Middle frontal gyrus (tissue), 1 donor: Measurements from ENCODE around the gene C1QB.
"Not testable (repeated sequence)": the region's sequence is repeated elsewhere in the genome, so short reads cannot be mapped to it uniquely, and the experiment has no call there.

Source experiments
- DNase-seq: peaks from one replicate; pipeline ENCODE4 v3.0.0-alpha.2; 2015; ENCODE audit warnings: low spot score; ENCODE audit errors: extremely low spot score

Gene C1QB

DNA sequence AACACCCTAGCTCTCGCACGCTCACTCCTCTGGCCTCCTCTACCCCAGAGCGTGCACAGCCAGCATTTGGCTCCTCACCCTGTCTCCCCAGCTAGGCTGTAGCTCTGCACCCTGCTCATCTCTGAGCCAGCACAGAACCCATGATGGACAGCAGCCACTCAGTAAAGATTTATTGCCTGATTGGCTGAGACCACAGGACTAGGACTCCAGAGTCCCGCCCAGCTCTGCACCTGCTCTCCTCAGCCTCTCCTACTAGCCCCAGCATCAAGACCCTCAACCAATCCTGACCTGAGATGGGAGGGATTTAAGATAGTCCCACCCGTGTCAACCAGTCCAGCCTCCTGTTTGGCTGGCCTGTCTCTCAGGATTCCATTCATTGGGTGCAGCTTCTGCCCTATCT is 9.3 kb downstream of the C1QB start:
- no peak for DNase-seq

DNA sequence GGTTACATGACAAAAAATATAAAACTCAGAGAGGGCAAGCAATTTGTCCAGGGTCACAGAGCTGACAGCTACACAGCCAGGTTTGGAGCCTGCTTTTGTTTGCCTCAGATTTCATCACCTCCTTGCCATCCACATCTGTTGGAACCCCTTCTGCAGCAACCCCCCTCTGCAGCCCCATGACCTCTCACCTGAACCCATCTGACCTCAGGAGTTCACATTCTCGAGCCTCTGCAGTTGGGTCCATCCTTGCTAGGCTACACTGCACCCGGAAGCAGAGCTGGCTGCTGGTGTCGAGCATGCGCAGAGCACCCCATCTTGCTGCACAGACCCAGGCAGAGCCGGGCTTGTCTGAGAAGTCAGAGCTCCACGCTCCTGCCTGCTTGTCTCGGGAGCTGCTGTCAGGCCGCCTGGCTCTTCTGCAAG is 10.0 kb downstream of the C1QB start:
- DNase-seq, result no peak

DNA sequence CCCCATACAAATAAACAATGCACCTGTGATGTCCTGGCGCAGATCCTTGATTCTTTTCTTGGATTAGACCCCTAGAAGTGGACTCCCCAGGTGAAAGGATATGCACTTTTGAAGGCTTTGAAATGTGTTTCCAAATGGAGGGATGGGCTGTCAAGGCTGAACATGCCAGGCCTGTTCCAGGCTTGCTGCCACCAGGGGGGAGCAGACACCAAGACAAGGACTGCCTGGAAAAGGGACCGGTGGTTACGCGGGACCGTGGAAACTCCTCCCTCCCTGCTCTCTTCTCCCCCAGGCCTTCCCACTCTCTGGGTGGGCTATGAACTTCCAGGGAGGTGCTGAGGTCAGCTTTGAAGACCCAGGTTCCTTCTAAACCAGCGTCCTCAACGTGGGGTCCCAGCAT is 12.7 kb downstream of the C1QB start:
- DNase-seq, result no peak

DNA sequence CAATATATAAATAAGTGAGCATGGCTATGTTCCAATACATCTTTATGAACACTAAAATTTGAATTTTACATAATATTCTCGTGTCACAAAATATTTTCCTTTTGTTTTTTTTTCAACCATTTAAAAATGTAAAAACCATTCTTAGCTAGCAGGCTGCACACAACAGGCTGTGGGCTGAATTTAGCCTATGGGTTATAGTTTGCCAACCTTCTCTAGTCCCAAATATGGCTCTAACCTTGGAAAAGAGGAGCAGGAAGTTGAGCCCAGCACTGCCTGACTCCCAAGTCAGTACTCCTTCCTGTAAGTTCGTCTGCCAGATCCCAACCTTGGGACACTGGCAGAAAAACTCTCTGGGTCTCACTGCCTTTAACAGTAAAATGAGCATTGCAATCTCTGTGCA is 13.4 kb downstream of the C1QB start:
- DNase-seq, result no peak

DNA sequence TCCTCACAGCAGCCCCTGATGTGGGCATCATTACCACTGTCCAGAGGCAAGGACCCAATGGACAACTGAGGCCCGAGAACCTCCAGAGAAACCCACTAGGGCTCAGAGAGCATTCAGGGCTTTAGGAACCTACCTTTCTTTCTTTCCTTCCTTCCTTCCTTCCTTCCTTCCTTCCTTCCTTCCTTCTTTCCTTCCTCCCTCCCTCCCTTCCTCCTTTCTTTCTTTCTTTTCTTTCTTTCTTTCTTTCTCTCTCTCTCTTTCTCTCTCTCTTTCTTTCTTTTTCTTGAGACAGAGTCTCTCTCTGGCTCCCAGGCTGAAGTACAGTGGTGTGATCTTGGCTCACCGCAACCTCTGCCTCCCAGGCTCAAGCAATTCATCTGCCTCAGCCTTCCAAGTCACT is 15.8 kb downstream of the C1QB start:
- not testable (repeated sequence) for DNase-seq

DNA sequence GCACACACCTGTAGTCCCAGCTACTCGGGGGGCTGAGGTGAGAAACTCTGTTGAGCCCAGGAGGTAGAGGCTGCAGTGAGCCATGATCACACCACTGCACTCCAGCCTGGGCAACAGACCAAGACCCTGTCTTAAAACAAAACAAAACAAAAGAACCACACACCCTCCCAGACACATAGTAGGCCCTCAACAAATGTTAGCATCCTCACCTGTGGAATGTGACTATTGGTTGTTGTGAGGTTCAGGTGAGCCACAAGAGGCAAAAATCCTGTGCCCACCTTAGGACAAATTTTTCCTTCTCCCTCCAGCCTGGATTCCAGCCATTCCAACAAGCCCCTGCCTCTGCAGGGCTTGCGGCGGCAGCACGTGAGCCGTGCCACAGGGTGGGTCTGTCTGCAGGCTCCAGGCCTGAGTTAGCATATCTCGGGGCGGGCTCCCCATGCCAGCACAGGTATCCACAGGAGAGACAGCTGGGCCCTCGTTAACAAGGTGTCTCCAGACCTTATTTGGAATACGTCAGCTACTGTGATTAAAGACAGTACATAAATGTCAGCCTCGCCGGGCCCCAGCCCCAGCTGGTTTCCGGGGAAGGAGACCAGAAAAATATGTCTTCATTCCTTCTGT is 17.4 kb downstream of the C1QB start:
- no peak for DNase-seq

DNA sequence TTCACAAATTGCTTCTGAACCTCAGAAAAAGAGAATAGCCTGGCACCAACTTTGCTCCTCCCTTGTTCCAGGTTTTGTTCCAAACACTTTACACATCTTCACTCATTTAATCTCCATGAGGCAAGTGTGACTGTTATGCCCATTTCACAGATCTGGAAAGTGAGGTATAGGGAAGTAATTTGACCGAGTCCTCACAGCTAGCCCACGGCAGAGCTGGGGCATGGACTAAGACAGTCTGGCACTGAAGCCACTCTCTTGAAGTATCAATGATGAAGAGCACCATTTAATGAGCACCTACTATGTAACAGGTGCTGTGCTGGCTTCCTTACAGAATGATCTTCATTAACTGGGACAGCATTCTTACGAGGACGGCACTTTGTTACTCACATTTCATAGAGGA is 19.0 kb downstream of the C1QB start:
- no peak for DNase-seq

DNA sequence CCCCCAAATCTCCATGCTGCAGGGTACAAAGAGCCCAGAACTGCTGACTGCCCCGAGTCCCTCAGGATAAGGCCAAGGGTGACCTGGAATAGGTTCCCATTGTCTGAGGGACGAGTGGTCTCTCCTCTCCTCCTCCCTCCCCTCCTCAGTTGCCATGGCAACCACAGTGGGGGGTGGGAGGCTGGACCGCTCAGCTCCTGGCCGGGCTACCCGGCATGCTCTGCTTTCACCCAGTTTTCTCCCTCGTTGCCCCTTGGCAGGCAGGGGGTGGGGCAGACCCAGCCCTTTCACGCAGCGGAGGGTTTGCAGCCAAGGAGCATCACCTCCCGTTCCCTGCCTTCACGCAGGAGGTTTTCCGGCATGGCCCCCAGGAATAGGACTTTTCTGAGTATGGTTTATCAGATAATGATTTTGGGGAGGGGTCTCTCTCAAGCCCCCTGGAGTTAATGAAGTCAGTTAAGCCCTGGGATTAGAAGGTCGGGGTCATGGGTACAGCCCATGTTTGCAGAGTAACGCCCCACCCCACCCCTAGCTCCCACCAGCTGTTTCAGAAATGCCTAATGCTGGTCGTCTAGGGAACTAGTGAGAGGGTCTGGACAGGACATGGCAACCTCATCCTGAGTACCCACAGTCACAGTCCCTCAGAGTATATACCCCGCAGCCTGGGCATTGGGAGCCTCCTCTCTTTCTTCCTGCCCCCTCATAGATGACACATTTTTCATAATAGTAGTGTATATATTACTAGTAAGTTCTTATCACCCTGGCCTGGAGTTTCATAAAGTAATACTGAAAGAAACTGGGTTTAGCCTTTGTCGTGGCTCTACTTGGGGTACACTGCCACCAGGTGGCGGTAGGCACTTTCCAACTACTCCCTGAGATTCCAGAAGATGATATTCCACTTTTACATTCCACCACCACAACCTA is 20.7 kb downstream of the C1QB start:
- peak; percentile 11 for DNase-seq

DNA sequence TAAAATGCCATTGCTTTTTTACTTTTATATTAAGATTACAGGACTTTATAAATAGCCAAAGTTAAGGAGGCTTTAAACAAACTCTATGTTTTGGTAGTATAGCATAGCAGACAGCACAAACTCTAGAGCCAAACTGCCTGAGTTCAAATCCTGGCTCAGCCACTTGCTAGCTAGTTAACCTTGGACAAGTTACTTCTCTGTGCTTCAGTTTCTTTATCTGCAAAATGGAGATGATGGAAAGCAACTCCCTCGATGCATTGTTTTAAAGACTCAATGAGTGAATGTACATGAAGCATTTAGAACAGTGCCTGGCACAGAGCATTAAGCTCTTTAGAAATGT is 21.3 kb downstream of the C1QB start:
- DNase-seq, result no peak

DNA sequence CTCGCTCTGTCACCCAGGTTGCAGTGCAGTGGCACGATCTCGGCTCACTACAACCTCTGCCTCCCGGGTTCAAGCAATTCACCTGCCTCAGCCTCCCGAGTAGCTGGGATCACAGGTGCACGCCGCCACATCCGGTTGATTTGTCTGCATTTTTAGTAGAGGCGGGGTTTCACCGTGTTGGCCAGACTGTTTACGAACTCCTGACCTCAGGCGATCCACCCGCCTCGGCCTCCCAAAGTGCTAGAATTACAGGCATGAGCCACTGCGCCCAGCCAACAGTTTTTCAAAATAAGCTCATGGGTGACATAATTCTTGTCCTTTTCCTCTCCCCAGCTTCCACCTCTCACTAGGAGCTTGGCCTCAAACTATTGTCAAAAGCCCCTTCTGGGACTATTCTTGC is 23.1 kb downstream of the C1QB start:
- not testable (repeated sequence) for DNase-seq

DNA sequence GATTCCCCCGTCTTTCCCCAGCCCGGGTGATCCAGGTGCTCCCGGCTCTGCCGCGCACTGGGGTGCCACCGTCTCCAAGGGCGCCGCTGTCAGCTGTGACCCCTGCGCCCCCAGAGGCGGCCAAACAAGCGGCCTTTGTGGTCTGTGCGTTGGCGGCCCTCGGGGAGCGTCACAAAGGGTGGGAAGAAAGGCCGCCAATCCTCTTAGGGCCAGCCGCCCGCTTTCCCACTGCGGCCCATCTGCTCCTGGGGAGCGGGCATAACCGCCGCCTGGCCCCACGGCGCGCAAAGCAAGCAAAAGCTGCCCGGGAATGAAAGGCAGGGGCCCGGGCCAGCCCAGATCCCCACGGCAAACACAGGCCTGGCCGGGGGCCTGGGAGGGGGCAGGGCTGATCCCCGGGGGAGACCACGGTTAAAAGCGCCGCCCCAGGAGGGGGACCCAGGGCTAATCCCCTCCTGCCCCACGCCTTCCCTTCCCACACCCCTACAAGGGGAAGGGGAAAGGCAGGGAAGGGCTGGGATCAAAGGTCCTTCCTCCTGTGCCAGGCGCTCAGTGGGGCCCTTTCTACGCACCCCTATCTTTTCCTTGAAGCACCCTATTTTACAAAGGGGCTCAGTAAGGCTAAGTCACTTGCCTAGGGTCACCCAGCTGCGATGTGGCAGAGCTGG is 24.0 kb downstream of the C1QB start:
- no peak for DNase-seq

DNA sequence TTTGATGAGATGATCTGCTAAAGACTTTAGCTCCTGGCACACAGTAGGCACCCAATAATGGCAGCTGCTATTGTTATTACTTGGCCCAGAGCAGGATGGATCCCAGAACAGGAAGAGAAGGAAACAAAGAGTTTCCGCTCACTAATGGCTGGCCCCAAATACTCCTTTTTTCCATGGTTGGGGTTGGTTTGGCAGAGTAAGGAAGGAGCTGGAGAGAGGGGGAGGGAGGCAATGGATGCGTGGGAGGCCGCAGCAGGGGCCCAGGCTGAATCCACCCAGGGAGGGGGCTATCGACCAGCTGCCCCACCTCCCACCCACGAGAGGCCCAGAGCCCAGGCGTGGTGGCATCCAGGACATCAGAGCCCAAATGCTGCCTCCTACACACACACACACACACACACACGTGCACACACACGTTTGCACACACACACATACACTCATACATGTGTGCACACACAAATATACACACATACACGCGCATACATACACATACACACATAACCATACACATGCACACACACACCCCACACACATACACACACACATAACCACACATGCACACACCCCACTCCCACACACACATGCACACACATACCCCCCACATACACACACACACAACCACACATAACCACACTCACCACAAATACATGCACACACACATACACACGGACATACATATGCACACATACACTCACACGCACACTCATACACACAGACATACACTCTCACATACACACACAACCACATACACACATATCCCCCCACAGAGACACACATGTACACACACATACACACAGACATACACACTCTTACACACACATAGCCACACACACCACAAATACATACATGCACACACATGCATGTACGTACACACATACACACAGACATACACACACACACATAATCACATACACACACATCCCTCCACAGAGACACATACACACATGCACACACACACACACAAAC is 25.2 kb downstream of the C1QB start:
- DNase-seq, result no peak

DNA sequence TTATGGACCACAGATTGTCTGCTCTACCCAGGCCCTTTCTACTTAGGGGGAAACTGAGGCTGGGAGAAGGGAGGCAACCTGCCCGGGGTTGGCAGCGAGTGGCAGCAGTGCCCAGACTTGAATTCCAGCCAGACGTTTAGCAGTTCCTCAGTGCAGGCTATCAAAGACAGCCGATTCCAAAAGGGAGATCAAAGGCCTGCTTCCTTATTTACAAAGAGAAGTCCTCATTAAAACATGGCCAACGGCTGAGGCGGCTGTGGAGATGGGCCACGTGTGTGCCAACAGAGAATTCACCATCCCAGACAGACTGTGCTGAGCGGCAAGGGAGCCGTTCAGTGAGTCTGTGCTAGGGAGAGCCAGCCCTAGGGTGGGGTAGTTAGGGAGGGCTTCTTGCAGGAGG is 27.7 kb downstream of the C1QB start:
- no peak for DNase-seq

DNA sequence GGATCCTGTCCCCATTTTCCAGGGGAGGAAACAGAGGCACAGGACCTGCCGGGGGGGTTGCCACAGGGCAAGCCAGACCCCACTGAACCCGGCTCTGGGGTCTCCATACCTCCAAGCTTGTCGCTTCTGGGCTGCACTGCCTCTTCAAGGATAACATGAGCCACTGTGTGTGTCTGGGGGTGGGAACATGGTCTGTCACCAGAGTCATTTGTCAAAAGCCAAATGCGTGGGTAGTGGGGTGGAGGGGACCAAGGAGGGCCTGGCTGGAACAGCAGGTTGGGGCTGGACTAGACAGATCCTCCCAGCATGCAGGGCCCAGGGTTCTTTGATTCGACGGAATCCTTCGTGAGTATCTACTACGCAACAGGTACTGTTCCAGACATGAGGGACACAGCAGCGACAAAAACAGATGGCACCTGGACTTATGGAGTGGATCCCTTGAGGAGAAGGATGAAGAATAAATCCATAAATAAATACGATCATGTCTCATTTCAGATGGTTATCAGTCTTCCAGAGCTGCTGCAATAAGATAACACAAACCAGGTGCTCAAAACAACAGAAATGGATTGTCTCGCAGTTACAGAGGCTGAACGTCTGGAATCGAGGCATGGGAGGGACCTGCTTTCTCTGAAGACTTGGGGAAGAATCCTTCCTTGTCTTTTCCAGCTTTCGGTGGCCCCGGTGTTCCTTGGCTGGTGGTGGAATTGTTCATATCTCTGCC is 28.7 kb downstream of the C1QB start:
- no peak for DNase-seq

DNA sequence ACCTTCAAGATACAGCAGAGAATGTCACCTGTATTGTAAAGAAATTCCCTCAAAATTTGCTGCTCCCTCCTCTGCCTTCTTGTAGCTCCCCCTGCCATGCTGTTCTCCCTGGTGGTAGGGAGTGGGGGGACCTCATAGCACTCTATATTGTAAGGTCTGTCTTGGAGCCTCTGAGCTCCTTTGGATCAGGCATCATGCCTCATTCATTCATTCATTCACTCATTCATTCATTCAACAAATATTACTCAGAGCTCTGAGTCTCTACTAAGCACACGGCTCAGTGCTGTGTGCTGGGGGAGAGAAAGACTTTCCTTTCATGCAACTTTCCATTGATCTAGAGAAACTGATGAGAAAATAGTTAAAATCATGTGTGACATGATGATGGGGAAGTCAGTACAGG is 30.5 kb downstream of the C1QB start:
- no peak for DNase-seq

DNA sequence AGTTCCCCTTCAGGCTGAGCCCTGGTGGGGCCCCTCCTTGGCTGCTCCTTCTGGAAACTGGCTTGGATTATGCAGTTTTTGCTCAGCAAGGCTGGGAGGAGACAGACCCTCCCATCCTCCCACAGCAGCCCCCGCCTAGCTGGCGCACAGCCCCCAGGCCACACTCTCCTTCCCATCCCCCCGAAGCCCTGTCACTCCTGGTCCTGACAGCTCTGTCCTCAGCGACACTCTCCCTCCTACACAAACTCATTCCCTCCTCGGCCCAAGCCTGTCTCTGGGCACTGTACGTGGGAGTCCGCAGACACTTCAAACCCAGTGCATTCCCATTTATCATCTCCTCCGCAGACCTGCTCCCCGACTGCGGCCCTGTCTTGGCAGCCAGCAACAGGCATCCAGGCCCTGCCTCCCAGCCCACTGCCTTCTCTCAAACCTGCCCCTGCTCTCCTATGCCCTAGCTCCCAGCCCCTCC is 32.6 kb downstream of the C1QB start:
- no peak for DNase-seq

DNA sequence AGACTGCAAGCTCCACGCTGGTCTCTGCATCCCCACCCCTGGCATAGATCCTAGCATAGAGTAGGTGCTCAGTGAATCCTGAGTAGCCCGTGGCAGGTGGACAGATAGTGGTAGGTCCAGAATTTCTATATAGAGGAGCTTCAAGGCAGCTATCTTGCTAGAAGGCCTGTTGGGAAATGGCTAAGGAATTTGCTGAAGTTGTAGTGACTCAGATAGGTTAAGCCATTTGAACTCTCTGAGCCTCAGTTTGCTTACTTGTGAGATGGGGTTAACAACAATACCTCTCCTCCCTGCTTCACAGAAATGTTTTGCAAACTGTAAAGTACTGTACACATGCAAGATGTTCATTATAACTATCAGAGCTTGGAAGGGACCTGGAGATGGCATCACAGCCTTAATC is 34.2 kb downstream of the C1QB start:
- no peak for DNase-seq

DNA sequence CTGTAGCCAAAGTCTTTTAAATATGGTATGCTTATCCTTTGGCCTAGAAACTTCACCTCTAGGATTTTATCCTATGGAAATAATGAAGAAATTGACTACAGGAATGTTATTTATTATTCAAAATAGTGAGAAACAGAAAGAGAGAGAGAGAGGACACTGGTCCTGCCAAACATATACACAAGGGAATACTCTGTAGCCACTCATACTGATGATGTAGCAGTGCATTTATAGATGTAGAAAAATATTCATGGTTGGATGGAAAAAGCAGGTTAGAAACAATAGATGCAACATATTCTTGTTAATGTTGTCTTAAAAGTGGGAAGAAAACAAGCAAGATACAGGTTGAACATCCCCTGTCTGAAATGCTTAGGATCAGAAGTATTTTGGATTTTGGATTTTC is 35.4 kb downstream of the C1QB start:
- DNase-seq, result no peak

DNA sequence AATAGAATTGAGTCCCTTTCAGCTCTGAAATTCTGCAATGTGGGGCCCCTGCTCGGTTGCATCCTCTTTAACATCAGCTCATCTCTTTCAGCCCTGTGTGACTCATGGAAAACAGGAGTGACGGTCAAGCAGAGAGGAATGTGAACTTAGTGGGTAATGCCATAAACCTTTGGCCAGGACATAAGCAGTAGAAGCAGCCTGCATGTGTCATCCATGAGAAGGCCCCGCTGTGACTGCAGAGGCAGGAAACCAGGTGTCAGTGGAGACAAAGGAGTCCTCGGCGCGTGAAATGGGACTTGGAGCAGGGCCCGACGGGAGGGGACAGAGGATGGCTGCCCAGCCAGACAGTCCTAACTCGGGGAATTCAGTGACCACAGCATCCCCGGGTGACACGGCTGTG is 36.5 kb downstream of the C1QB start:
- no peak for DNase-seq

DNA sequence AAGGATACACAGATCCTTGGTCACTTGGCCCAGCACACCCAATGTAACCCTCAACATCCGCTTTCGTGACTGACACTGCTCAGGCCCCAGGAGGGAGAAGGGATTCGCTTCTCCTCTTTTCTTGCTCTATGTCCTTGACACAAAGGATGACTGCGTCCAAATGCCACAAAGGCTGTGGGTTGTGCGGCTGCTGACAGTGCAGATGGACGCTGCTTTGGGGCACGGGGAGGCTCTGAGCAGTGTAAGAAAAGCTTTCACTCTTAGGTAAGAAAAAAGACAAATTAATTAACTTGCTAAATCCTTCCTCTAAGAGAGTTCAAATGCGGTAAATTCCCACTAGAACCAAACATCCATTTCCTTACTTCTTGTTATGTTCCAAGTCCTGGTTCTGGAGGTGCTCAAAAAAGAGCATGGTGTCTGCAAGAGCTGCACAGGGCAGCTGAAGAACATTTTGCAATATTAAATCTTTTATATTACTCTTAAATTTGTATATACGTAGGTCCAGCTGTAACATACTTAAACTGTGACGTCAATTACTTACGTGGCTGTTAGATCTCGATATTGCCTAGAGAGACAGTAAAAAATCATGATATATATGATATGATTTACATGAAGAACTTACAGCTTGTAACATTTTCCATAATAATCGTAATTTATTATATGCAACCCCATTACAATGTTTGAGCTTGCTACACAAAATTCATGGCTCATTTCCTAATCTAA is 38.2 kb downstream of the C1QB start:
- DNase-seq, result no peak
